ENCODE results near the gene ZNF594.
"Not testable (repeated sequence)": the region's sequence is repeated elsewhere in the genome, so short reads cannot be mapped to it uniquely, and the experiment has no call there.

- TF ChIP-seq CTCF, POLR2AphosphoS5, POLR2A (IDR thresholded peaks at IDR 0.05): not testable (repeated sequence)
These were observed 54.9 kb downstream of the ZNF594 start for GRCh38 chr17:5136580-5137412.

Measured in breast epithelium (tissue), 3 donors.